Measurements from ENCODE around the gene MROH8.

DNA sequence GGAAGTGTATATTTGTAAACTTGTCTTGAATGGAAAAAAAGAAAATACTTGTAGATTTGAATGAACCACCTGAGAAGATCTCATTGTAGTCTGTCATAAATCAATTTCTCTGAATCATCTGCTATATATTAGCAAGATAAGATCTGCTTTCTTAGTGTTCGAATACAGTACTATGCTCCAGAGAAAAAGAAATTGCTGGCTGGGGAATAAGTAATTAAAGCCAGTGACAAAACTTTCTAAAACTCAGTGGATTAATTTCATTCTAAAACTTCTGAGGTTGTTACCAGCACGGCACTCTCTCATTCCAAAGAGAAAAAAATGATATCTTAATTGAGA, 22.4 kb upstream of the MROH8 start:
- TF ChIP-seq POLR2A (IDR thresholded peaks at IDR 0.05) (no peak), POLR2AphosphoS5 (IDR thresholded peaks at IDR 0.05) (no peak)
- TF ChIP-seq, protein P1, sequence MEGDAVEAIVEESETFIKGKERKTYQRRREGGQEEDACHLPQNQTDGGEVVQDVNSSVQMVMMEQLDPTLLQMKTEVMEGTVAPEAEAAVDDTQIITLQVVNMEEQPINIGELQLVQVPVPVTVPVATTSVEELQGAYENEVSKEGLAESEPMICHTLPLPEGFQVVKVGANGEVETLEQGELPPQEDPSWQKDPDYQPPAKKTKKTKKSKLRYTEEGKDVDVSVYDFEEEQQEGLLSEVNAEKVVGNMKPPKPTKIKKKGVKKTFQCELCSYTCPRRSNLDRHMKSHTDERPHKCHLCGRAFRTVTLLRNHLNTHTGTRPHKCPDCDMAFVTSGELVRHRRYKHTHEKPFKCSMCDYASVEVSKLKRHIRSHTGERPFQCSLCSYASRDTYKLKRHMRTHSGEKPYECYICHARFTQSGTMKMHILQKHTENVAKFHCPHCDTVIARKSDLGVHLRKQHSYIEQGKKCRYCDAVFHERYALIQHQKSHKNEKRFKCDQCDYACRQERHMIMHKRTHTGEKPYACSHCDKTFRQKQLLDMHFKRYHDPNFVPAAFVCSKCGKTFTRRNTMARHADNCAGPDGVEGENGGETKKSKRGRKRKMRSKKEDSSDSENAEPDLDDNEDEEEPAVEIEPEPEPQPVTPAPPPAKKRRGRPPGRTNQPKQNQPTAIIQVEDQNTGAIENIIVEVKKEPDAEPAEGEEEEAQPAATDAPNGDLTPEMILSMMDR (IDR thresholded peaks at IDR 0.05) = no peak
